Measurements from ENCODE around the gene RAMACL.

RAMACL gene

DNA sequence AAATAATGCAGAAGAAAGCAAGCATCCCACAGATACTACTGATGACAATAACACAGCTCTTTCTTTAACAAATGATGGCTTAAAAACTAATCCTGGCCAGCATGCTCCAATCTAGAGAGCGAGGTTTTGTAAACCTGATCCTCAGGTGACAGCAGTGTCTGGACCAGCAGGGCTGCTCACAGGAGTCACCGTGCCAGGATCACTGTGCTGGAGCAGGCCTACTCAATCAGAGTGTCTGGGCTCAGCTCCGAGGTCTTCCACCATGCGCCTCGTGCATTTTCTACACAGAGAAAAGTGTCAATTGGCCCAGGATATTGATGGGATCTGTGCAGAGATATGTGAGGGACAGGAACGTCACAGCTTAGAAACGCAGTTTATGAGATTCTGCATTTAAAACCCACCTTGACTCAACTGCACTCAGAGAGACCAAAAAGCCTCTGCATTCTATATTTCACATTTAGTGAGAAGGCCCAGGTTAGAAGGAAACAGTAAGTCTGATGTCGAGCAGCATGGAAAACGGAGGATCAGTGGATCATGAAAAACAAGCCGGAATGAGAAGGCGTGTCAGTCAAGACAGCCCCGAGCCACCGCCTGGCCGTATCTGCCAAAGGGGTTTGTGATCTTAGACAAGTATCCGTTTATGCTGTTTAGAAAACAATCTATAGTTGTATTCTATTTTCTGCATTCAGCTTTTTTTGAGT is 7.8 kb downstream of the RAMACL start:
- Histone ChIP-seq H3K27ac (ENCODE audit: low read length) (no peak overlapping the region), H3K9me3 (ENCODE audit: control insufficient read depth, insufficient read depth, low read length) (no peaks in the 10 kb centered on the region; the same call in 1 of the 2 replicates), H3K36me3 (ENCODE audit: control insufficient read depth, insufficient read depth, low read length) (no peaks in the 10 kb centered on the region), H3K4me3 (ENCODE audit: low read length) (no peak overlapping the region), H3K27me3 (ENCODE audit: control insufficient read depth, insufficient read depth, low read length) (no peaks in the 10 kb centered on the region), H3K4me1 (ENCODE audit: control insufficient read depth, insufficient read depth, low read length) (peaks cover 2% of the 10 kb centered on the region; the same call in 1 of the 2 replicates)
- no CpG with 5 or more reads among the region's 15 CpGs for WGBS (ENCODE audit: insufficient coverage, insufficient read length)
- DNase-seq (ENCODE audit: low read depth, low spot score), result no peak

DNA sequence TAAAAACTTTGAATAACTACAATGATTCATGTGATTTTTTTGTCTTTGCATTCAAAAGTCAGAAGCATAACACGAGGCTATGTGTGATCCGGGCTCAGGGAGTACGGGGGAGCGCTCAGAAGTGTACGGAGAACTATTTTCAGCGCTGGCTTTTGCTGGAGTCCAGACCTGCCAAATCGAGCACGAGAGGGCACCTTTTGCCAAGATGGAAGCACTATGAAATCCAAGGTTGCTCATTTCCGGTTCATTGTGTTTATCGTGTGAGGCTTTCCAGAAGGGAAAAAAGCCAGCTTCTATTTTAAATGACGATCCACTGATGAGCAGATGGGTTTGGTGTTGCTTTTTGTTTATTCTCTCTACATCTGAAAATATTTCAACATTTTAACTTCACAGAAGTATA is 11.3 kb downstream of the RAMACL start:
- H3K36me3 ChIP-seq (ENCODE audit: control insufficient read depth, insufficient read depth, low read length), result no peaks in the 10 kb centered on the region
- no peaks in the 10 kb centered on the region; the same call in 1 of the 2 replicates for H3K9me3 ChIP-seq (ENCODE audit: control insufficient read depth, insufficient read depth, low read length)
- no peak for DNase-seq (ENCODE audit: low read depth, low spot score)
- no peak overlapping the region for H3K4me3 ChIP-seq (ENCODE audit: low read length)
- no CpG with 5 or more reads among the region's 11 CpGs for WGBS (ENCODE audit: insufficient coverage, insufficient read length)
- no peaks in the 10 kb centered on the region for H3K27me3 ChIP-seq (ENCODE audit: control insufficient read depth, insufficient read depth, low read length)
- peaks cover 7% of the 10 kb centered on the region for H3K4me1 ChIP-seq (ENCODE audit: control insufficient read depth, insufficient read depth, low read length)
- no peak overlapping the region for H3K27ac ChIP-seq (ENCODE audit: low read length)

DNA sequence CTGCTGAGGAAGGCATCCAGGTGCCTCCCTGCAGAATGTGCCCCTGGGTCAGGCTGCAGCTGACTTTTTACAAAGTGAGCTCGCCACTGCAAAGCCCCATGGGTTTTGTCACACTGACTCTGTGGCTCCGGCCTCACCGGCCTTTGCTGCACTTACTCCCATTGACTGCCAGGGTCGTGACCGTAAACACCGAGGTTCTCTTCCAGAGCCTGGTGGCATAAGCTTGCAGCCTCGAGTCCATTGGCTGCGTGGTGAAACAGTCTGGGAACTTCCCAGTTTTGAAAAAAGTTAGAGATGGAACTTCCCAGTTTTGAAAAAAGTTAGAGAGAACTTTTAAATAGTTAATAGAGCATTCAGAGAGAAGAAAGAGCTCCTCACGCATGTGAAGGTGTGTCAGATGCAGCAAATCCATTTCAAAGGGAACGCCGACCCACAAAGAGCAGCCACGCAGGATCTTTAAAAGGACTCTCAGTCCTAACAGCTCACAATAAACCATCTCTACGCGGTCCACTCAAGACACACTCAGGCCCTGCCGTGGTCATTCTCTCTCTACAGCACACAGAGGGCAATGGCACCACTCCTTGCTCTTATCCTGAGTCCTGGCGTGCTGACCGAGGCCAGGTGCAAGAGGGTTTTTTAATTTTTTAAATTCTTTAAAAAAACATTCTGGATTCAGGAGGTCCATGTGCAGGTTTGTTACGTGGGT is 12.8 kb downstream of the RAMACL start:
- DNase-seq (ENCODE audit: low read depth, low spot score), result no peak
- H3K9me3 ChIP-seq (ENCODE audit: control insufficient read depth, insufficient read depth, low read length), result no peaks in the 10 kb centered on the region; the same call in 1 of the 2 replicates
- no peaks in the 10 kb centered on the region for H3K27me3 ChIP-seq (ENCODE audit: control insufficient read depth, insufficient read depth, low read length)
- H3K27ac ChIP-seq (ENCODE audit: low read length), result no peak overlapping the region
- H3K4me1 ChIP-seq (ENCODE audit: control insufficient read depth, insufficient read depth, low read length), result peaks cover 7% of the 10 kb centered on the region
- no peak overlapping the region for H3K4me3 ChIP-seq (ENCODE audit: low read length)
- no peaks in the 10 kb centered on the region for H3K36me3 ChIP-seq (ENCODE audit: control insufficient read depth, insufficient read depth, low read length)
- no CpG with 5 or more reads among the region's 18 CpGs for WGBS (ENCODE audit: insufficient coverage, insufficient read length)

DNA sequence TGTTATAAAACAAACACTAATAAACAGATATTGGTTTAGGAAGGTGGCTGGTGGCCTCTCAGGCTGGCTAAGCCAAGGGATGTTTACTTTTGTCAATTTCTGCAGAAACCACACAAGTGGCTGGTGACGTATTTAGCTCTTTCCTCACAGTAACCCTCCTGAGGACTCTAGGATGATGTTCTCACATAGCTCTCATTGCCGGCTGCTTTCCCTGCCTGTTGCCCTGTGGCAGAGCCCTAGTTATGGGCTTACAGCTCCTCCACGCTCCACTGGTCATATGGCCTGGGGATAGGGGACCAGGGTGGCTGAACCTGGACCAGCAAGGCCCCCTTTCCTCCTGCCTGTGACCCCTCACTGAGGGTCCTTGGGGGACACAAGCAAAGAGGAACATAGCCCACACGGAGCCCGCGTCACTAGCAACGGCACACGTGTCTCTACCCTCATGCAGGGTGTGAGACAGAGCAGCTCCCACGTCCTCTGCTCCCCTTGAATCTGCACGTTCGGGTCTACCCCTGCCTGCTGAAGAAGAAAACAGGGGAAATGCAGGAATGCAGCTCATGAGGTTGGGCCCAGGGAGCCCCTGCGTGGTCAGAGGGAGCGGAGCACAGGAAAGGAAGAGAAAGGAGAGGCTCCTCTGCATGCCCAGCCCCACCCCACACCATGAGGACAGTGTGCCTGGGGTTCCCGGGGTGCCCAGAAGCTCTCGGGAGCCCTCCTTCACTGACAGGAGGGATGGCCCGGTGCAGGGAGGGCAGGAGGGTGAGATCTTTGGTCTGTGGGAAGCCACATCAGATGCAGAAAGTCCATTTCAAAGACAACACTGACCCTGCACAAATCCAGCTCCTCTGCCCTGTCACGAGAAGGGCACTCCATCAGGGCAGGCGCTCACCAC is 13.9 kb downstream of the RAMACL start:
- Histone ChIP-seq H3K36me3 (ENCODE audit: control insufficient read depth, insufficient read depth, low read length) (no peaks in the 10 kb centered on the region), H3K27me3 (ENCODE audit: control insufficient read depth, insufficient read depth, low read length) (no peaks in the 10 kb centered on the region), H3K27ac (ENCODE audit: low read length) (no peak overlapping the region), H3K4me1 (ENCODE audit: control insufficient read depth, insufficient read depth, low read length) (peaks cover 7% of the 10 kb centered on the region), H3K4me3 (ENCODE audit: low read length) (no peak overlapping the region), H3K9me3 (ENCODE audit: control insufficient read depth, insufficient read depth, low read length) (no peaks in the 10 kb centered on the region; the same call in 1 of the 2 replicates)
- no peak for DNase-seq (ENCODE audit: low read depth, low spot score)
- no CpG with 5 or more reads among the region's 18 CpGs for WGBS (ENCODE audit: insufficient coverage, insufficient read length)

DNA sequence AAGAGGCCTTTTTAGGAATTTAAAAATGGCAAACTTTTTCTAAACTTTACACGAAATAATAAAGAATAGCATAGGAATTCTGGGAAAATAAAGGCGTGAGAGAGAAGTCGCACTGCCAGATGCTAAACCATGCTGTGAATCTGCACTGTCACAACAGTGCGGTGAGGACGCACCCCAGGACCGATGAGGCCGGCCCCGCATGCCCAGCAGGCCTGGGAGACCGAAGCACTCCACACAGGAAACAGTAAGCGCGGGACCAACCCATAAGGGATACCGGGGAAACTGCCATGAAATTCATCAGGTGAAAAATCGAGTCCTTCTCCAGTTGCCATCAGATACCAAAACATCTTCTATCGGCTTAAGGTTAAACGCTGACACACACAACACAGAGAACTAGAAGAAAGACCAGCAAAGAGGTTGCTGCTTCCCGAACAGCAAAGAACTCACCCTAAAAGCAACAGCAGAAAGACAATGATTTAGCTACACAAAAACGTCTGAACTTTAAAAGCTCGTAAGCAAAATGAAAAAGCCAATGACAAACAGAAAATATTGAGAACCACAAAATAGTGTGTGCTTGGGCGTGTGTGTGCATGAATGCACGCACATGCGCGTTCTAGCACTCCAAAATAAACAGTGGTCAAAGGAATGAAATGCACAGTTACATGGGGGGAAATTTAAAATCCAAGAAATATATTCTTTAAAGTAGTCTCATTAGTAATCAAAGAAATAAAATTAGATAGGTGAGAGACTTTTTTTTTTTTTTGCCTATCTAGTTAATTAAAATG is 15.4 kb downstream of the RAMACL start:
- H3K27ac ChIP-seq (ENCODE audit: low read length), result no peak overlapping the region
- DNase-seq (ENCODE audit: low read depth, low spot score), result no peak
- H3K4me1 ChIP-seq (ENCODE audit: control insufficient read depth, insufficient read depth, low read length), result peaks cover 7% of the 10 kb centered on the region
- no peaks in the 10 kb centered on the region for H3K36me3 ChIP-seq (ENCODE audit: control insufficient read depth, insufficient read depth, low read length)
- H3K4me3 ChIP-seq (ENCODE audit: low read length), result no peak overlapping the region
- no CpG with 5 or more reads among the region's 22 CpGs for WGBS (ENCODE audit: insufficient coverage, insufficient read length)
- H3K9me3 ChIP-seq (ENCODE audit: control insufficient read depth, insufficient read depth, low read length), result no peaks in the 10 kb centered on the region
- no peaks in the 10 kb centered on the region for H3K27me3 ChIP-seq (ENCODE audit: control insufficient read depth, insufficient read depth, low read length)

DNA sequence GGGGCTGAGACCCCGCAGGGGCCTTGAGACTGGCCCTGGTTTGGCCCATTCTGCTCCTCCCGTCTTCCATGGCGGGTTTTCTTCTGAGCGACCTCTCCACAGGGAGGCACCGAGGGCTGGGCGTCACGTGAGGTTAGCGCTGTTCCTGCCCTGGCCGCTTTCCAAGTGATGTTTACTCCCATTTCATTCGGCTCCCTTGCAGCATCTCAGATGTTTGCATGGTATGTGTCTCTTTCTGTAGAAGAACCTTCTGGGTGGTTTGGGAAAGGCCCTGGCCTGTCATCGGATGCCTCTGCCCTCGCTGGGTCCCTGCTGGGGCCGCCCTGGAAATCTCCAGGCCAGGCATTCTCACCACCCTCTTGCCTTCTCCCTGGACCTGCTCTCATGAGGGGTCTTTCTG is 17.3 kb downstream of the RAMACL start:
- no CpG with 5 or more reads among the region's 13 CpGs for WGBS (ENCODE audit: insufficient coverage, insufficient read length)
- Histone ChIP-seq H3K4me1 (ENCODE audit: control insufficient read depth, insufficient read depth, low read length) (peaks cover 7% of the 10 kb centered on the region), H3K9me3 (ENCODE audit: control insufficient read depth, insufficient read depth, low read length) (no peaks in the 10 kb centered on the region), H3K4me3 (ENCODE audit: low read length) (no peak overlapping the region), H3K36me3 (ENCODE audit: control insufficient read depth, insufficient read depth, low read length) (no peaks in the 10 kb centered on the region), H3K27ac (ENCODE audit: low read length) (no peak overlapping the region), H3K27me3 (ENCODE audit: control insufficient read depth, insufficient read depth, low read length) (no peaks in the 10 kb centered on the region)
- no peak for DNase-seq (ENCODE audit: low read depth, low spot score)

DNA sequence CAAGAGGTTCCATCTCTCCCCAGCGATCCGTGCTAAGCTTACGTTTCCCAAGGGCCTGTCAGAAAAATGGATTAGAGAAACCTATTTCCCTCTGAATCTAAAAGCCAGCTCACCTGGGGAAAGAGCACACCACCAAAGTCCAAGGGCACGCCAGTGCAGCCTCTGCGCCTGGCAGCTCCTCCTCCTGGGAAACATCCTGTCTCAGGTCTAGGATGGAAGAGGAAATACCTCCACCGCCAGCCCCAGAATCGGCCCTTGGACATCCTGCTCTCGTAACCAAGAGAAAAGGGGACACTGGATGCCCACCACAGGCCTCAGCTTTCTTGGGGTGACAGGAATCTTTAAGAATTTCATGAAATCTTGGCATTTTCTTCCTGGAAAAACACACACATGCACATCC is 18.7 kb downstream of the RAMACL start:
- Histone ChIP-seq H3K27me3 (ENCODE audit: control insufficient read depth, insufficient read depth, low read length) (no peaks in the 10 kb centered on the region), H3K4me3 (ENCODE audit: low read length) (no peak overlapping the region), H3K36me3 (ENCODE audit: control insufficient read depth, insufficient read depth, low read length) (no peaks in the 10 kb centered on the region), H3K4me1 (ENCODE audit: control insufficient read depth, insufficient read depth, low read length) (peaks cover 5% of the 10 kb centered on the region), H3K9me3 (ENCODE audit: control insufficient read depth, insufficient read depth, low read length) (no peaks in the 10 kb centered on the region), H3K27ac (ENCODE audit: low read length) (no peak overlapping the region)
- DNase-seq (ENCODE audit: low read depth, low spot score), result no peak
- no CpG with 5 or more reads among the region's 8 CpGs for WGBS (ENCODE audit: insufficient coverage, insufficient read length)

DNA sequence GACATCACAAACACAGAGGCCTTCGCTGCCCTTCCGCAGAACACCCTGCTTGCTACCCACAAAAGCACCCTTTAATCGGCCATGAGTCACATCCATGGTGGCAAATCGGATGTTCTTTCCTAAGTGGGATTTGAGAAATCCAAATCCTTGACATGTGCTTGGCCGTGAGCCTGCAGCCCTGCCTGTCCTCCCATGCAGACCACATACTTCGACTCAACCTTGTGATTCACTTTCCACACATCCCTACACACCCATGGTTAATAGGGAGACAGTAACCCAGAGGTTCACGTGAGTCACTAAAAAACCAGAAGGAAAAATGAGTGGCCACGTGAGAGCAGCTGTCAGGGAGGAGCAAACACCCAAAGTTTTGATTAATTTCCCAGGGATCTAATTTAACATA is 19.4 kb downstream of the RAMACL start:
- H3K36me3 ChIP-seq (ENCODE audit: control insufficient read depth, insufficient read depth, low read length), result no peaks in the 10 kb centered on the region

DNA sequence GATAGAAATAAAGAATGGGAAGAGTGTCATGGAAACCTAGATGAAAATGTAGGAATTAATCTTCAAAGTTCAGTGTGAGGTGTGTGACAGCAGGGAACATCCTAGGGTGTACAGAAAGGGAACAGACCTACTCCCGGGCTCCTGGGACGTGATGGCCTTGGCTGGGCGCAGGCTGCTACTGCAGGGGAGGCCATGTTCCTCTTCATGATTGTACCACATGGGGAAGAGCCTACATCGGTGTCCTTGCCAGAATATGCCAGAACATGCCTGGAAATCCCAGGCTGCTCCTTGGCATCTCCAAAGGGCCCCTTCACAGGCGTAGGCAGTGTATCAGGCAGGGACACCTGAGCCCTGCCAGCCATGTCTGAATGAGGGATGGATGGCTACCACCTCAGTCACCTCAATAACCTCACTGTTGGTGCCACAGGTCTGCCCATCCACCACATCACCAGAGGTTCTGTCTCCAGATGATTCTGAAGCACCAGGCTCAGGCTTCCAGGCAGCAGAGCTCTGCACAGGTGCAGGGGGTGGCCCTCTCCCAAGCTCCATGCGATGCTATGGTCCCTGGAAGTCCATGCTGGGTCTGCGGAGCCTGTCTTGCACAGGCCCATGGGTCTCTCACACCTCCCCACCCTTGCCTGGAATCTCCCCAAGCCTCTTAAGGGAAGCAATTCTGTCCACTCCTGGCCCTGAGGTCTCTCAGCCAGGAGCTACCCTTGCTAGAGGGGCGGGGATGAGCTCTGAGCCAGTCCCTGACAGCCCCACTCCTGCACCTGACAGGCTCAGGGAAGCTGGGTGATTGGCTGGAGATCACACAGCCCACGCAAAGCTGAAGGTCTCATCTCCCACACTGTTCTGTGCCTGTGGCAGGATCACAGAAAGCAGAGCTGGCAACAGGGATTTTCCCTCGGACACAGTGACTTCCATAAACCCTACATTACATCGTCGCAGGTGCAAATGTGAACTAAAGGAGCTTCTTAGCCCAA is 20.2 kb downstream of the RAMACL start:
- Histone ChIP-seq H3K27me3 (ENCODE audit: control insufficient read depth, insufficient read depth, low read length) (no peaks in the 10 kb centered on the region), H3K4me3 (ENCODE audit: low read length) (no peak overlapping the region), H3K4me1 (ENCODE audit: control insufficient read depth, insufficient read depth, low read length) (no peaks in the 10 kb centered on the region; the same call in 1 of the 2 replicates), H3K9me3 (ENCODE audit: control insufficient read depth, insufficient read depth, low read length) (no peaks in the 10 kb centered on the region), H3K27ac (ENCODE audit: low read length) (no peak overlapping the region), H3K36me3 (ENCODE audit: control insufficient read depth, insufficient read depth, low read length) (no peaks in the 10 kb centered on the region)
- DNase-seq (ENCODE audit: low read depth, low spot score), result no peak
- no CpG with 5 or more reads among the region's 12 CpGs for WGBS (ENCODE audit: insufficient coverage, insufficient read length)

More for the DNA sequence above, 19.4 kb downstream of the RAMACL start:
- no peaks in the 10 kb centered on the region; the same call in 1 of the 2 replicates for H3K4me1 ChIP-seq (ENCODE audit: control insufficient read depth, insufficient read depth, low read length)
- no peak overlapping the region for H3K27ac ChIP-seq (ENCODE audit: low read length)
- H3K9me3 ChIP-seq (ENCODE audit: control insufficient read depth, insufficient read depth, low read length), result no peaks in the 10 kb centered on the region
- no peaks in the 10 kb centered on the region for H3K27me3 ChIP-seq (ENCODE audit: control insufficient read depth, insufficient read depth, low read length)
- DNase-seq (ENCODE audit: low read depth, low spot score), result no peak
- no peak overlapping the region for H3K4me3 ChIP-seq (ENCODE audit: low read length)
- WGBS (ENCODE audit: insufficient coverage, insufficient read length), result no CpG with 5 or more reads among the region's 8 CpGs

Data from iPS DF 6.9 (cell line).